PFSK-1 (cell line): ENCODE measurements around the gene GPATCH2L.

Experiments
- FOXP2 ChIP-seq: optimal IDR thresholded peaks from 2 replicates; pipeline ENCODE3; 2011; ENCODE audit warnings: borderline replicate concordance, control low read depth, inconsistent platforms; ENCODE audit not compliant: insufficient read depth; ENCODE audit errors: extremely low read length, extremely low read depth
- POLR2AphosphoS5 ChIP-seq: IDR thresholded peaks from 2 replicates; pipeline ENCODE4 v1.6.1; 2012; ENCODE audit warnings: low read depth, mild to moderate bottlenecking, control low read depth, low read length, moderate library complexity
- REST ChIP-seq, 2 experiments: IDR thresholded peaks; 2 replicates each; pipeline versions ENCODE4 v1.6.1 to v1.8.0; 2011 to 2012; ENCODE audit warnings: low read depth in 2 of 2, low read length in 2 of 2, control low read depth in 1 of 2, inconsistent platforms in 1 of 2, mild to moderate bottlenecking in 1 of 2, moderate library complexity in 1 of 2; ENCODE audit not compliant: insufficient read depth in 1 of 2
- SIN3A ChIP-seq: IDR thresholded peaks from 2 replicates; pipeline ENCODE4 v1.6.1; 2012; ENCODE audit warnings: mild to moderate bottlenecking, low read length, moderate library complexity, borderline replicate concordance; ENCODE audit not compliant: insufficient read depth
- TAF1 ChIP-seq: IDR thresholded peaks from 2 replicates; pipeline ENCODE4 v1.6.1; 2012; ENCODE audit warnings: low read length, control low read depth, borderline replicate concordance; ENCODE audit not compliant: insufficient read depth

The GPATCH2L gene

GRCh38 chr14:76186308-76187027 lies 34.7 kb downstream of the GPATCH2L start:
- no peak for TF ChIP-seq SIN3A
- no peak for TF ChIP-seq POLR2AphosphoS5
- TF ChIP-seq TAF1, result no peak
- TF ChIP-seq FOXP2, result no peak
- no peak for TF ChIP-seq REST (IDR thresholded peaks at IDR 0.05; ENCODE audit: insufficient read depth in 1 of 2, low read depth in 2 of 2, low read length in 2 of 2)

GRCh38 chr14:76191297-76191696 lies 39.6 kb downstream of the GPATCH2L start:
- no peak for TF ChIP-seq POLR2AphosphoS5
- TF ChIP-seq FOXP2, result no peak
- no peak for TF ChIP-seq SIN3A
- no peak for TF ChIP-seq REST (IDR thresholded peaks at IDR 0.05; ENCODE audit: insufficient read depth in 1 of 2, low read depth in 2 of 2, low read length in 2 of 2)
- TF ChIP-seq TAF1, result no peak

- TF ChIP-seq POLR2AphosphoS5, result no peak
- TF ChIP-seq FOXP2, result no peak
- TF ChIP-seq TAF1, result no peak
Measured at GRCh38 chr14:76193696-76194095, 42.0 kb downstream of the GPATCH2L start.

- TF ChIP-seq SIN3A, result no peak
- TF ChIP-seq TAF1, result no peak
Measured at GRCh38 chr14:76194327-76194726, 42.6 kb downstream of the GPATCH2L start.

- no peak for TF ChIP-seq POLR2AphosphoS5
- TF ChIP-seq SIN3A, result no peak
- TF ChIP-seq REST (IDR thresholded peaks at IDR 0.05; ENCODE audit: insufficient read depth in 1 of 2, low read depth in 2 of 2, low read length in 2 of 2), result no peak
- no peak for TF ChIP-seq TAF1
- TF ChIP-seq FOXP2, result no peak
Measured at GRCh38 chr14:76195003-76195402, 43.3 kb downstream of the GPATCH2L start.

- no peak for TF ChIP-seq REST (IDR thresholded peaks at IDR 0.05; ENCODE audit: insufficient read depth in 1 of 2, low read depth in 2 of 2, low read length in 2 of 2)
- TF ChIP-seq FOXP2, result no peak
- no peak for TF ChIP-seq SIN3A
- no peak for TF ChIP-seq TAF1
- TF ChIP-seq POLR2AphosphoS5, result no peak
Measured at GRCh38 chr14:76196980-76197695, 45.4 kb downstream of the GPATCH2L start.
